Stimulated activated naive CD8-positive, alpha-beta T cell treated with anti-CD3 and anti-CD28 coated beads, Interleukin-15, Interleukin-2, amounts not matched to agents 100 U/mL and 50 U/mL, for 24 hours (primary cell): ENCODE data around the gene ZFY.

Source experiments
- ATAC-seq: fragments of 150-1000 bp; cut with Tn5 transposase; one replicate; pipeline ENCODE4 v1.10.0; 2021
- DNase-seq: peaks from one replicate; pipeline ENCODE4 v3.0.0; 2021

The ZFY gene

DNA sequence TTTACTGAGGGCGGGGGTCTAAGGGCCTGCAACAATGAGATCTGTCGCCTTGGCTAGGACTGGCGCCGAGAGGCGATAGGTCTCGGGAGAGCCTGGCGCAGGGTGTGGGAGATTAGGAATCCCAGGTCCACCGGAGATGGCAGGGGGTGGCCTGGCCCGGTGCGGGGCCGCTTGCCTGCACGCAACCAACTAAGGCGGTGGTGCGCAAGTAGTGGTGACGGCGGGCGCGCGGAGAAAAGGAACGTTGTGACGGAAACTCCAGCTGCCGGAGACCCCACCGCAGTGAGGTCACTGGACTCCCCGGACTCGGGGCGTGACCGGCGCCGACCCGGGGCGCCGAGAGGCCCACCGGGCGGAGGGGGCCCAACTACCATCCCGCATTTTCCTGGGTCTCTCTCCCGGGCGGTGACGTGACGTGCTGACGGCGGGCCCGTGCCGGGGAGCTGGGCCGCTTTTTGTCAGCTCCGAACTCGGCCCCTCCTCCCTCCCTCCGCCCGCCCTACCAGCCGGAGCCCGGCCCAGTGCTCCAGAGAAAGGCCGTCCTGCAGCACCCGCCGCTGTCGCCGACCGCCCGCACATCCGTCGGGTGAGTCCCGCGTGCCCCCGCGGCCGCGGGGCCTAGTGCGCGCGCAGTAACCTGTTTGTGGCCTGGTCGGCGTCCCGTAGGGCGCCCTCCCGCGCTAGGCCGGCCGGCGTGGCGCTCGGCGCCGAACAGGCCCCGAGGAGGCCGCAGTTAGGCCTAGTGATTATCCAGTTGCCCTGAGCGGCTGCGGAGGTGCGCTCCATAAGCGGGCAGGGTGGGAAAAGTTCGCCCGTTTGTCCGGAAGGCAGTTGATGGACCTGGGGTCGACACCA, at the start of gene ZFY:
ZFY (plus strand) TSS at position 521 of the 855 bp plus-strand sequence. CDS start 18,556 bp downstream, outside the sequence.
- ATAC-seq (peak; percentile 62), DNase-seq (peak; percentile 68)

DNA sequence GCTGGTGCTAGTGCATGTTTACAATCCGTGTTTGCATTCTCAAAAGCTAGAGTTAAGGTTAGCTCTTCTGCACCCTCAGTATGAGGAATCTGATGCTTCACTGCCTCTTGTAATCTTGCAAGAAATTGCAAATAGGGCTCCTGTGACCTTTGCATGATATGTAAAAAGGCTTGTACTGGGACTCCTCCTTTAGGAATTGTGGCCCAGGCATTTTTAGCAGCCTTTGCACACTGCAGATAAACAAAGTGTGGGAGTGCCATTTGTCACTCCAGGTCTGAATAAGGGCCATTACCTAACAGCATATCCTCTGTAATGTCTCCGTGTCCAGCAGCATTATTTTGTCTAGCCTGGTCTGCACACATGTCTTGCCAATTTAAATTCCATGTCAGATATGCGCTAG, 49.3 kb upstream of the ZFY start:
- no peak for ATAC-seq

DNA sequence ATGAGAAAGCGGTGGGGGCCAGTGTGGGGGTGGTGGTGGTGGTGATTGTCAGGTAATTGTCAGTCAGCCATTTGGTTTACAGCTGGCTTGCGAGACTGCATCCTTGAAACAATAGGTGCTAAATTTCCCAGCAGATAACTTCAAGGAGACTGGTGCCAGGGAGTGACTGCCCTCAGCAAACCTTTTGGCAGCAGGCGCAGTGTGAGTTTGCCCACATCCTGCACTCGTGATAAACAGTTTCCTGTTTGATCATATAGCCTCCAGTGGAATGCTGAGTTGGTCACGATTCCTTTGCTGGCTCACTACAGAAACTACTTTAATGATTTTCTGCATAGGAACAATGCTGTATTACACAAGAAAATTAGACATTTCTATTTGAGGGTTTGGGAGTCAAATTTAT, 47.8 kb upstream of the ZFY start:
- ATAC-seq (peak; percentile 15), DNase-seq (peak; percentile 14)

More for the DNA sequence above, 49.3 kb upstream of the ZFY start:
- no peak for DNase-seq

DNA sequence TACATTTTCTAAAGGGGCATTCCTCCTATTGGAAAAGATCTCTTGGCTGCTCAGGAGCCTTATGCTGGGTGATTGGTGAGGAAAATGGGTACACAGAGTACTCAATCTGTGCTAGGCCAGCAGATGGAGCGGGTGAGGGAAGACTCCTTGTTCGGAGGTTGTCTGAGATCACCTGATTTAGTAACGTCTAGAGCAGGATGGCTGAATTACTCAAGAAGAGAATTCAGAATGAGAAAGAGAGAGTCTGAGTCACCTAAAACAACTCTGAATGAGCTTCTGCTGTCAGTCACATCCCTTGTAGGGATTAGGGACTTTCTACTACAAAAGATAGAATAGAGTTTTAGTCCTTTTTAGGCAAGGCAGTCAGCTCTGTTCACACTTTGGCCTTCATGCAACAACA, 47.2 kb upstream of the ZFY start:
- ATAC-seq = peak; percentile 96

DNA sequence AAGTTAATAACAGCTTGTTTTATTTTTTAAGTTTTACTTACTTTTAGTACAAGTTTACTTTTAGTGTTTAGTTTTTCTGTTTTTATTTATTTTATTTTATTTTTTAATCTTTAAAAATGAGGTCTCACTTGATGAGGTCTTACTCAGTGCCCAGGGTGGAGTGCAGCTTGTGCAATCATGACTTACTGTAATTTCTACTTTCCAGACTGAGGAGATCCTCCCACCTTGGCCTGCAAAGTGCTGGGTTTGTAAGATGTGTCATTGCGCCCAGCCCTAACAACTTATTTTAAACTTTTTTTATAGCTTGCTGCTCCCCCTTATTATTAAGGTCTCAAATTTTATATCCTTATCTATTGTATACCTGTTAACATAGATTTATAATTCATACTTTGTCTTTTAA, 41.7 kb upstream of the ZFY start:
- ATAC-seq = no peak
- DNase-seq = no peak

More for the DNA sequence above, 47.2 kb upstream of the ZFY start:
- DNase-seq = no peak

DNA sequence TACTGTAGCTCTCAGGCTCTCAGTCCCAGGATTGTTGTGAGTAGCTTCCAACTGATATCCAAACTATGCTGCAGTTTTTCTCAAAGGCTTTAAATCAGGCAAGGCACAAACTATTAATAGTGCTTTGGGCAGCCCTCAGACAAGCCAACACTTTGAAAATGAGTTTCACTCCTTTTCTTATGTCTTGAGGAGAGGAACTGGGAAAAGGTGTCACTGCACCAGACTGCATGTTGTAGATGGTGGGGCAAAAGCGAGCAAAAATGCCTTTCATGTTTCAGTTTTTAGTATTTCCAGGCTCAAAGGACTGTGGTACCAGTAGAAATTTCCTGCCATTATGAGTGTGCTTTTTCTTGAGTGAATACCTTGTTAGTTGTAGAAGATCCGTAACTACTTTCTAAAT, 39.1 kb upstream of the ZFY start:
- no peak for DNase-seq
- ATAC-seq = no peak

DNA sequence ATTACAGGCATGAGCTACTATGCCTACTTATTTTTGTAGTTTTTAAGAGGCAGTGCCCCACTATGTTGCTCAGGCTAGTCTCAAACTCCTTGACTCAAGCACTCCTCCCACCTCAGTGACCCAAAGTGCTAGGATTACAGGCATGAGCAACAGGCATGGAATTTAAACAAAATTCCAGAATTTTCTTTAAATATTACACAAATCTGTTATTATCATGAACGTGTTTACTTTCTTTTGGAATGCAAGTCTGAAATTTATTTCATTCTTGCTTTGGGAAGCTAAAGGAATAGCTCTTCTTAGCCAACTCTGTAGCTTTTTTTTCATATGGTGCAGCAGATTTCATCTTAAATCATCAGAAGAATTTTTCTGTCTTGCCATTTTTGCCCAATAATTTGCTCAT, 27.8 kb upstream of the ZFY start:
- DNase-seq (no peak), ATAC-seq (no peak)

DNA sequence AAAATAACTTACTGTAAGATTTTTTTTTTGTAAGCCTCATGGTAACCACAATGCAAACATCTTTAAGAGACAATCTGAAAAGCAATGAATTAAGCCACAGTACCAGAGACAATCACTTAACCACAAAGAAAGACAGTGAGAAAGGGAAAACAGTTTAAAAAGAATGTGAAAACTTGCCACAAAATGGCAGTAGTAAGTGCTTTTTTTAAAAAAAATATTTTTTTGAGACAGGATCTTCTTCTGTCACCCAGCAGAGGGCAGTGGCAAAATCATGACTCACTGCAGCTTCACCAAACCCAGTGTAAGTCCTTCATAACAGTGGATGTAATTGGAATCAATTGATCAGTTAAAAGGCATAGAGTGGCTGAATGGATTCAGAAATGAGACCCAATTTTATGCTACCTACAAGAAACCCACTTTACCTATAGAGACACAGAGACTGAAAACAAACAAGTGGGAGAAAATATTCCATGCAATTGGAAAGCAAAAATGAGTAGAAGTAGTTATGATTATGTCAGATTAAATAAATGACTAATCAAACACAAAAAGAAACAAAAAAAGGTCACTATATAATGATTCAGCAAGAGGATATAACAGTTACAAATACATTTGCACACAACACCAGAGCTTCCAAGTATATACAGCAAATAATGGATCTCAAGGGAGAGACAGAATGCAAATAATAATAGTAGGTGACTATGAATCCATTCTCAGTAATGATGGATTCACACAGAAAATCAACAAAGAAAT, 21.9 kb upstream of the ZFY start:
- DNase-seq = peak; percentile 14
- ATAC-seq = peak; percentile 49

DNA sequence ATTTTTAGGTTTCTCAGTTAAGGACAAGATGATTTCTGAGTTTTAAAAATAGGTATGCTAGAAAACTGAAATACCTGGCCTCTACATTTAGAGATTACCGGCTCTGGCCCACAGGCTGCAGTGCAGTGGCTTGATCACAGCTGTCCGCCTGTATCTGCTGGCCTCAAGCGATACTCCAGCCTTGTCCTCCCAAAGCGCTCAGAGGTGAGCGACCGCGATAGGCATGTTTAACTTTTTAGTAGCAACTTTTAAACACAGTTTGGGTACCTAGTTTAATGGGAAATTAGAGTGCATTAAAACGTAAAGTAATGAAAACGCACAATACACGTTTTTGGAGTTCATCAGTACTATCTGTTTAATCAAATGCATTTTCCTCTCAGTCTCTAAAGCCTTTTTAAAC, 1.1 kb upstream of the ZFY start:
- no peak for DNase-seq

DNA sequence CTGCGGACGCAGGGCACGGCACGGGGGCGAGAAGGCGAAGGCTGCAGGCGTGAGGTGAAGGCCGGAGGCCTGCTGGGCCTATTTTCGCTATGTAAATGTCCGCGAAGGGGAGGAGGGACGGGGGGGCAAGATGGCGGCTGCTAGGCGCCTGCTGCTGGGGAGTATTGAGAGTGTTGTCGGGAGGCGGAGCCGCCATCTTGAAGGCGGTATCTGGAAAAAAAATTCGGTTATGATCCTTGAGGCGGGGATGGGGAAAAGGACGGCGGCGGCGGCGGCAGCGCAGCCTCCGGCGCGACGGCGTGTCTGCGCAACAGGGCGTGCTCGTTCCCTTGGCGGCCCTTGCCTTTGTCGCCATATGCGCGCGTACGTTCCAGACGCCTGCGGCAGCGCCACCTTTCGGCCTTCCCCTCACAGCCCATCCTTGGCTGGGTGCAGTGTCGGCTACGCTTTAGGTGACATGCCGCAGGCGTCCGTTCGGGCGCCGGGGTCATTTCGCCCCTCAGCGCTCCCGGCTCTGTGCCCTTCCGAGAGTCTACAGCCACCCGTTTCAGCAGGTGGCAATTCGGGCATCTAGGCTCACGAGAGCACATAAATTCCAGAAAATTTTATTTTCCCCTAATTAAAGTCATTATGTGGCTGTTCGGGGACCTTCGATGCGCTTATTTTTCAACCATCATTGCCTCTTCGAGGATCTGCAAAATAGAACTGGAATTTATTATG, 695 bp downstream of the ZFY start:
- peak; percentile 84 for DNase-seq
- peak; percentile 90 for ATAC-seq

More for the DNA sequence above, 1.1 kb upstream of the ZFY start:
- no peak for ATAC-seq

DNA sequence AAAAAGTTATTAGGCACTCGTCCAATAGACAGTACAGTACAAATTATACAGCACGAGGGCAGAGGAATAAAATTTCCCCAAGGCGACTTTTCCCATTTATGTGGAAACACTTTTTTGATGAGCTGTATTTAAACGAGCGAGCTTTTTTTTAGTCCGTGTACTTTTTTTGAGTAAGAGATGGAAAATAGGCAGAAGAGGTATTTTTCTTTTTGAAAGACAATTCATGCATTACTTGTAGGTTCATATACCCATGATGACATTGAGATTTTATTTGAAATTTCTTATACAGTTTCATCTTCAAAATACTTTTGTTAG, 1.2 kb downstream of the ZFY start:
- DNase-seq (no peak), ATAC-seq (no peak)

DNA sequence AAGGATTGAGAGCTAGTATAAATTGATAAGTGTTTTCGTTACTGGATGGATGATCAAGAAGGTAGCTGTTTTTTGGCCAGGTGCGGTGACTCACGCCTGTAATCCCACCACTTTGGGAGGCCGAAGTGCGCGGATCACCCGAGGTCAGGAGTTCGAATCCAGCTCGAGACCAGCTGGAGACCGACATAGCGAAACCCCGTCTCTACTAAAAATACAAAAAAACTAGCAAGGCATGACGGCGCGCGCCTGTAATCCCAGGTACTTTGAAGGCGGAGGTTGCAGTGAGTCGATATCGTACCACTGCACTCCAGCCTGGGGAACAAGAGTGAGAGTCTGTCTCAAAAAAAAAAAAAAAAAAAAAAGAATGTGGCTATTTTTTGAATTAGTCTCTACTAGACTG, 2.0 kb downstream of the ZFY start:
- DNase-seq = no peak

DNA sequence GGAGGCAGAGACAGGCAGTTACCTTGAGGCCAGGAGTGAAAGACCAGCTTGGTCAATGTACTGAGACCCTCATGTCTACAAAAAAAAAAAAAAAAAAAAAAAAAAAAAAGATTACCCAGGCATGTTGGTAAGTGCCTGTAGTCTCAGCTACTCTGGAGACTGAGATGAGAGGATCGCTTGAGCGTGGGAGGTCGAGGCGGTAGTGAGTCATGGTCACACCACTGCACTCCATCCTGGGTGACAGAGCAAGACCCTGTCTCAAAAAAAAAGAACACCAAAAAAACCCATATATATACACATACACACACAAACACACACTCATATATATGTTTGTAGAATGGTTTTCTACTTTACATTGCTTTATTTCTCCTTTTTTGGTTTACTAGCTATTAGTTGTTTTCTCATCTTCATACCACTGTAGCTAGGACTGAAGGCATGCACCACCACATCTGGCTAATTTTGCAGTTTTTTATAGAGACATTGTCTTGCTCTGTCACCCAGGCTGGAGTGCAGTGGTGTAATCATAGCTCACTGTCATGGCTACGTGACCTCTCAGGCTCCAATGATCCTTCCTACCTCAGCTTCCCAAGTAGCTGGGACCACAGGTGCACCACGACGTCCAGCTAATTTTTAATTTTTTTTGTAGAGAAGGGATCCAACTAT, 14.5 kb downstream of the ZFY start:
- peak; percentile 38 for DNase-seq
- peak; percentile 90 for ATAC-seq

More for the DNA sequence above, 2.0 kb downstream of the ZFY start:
- no peak for ATAC-seq

DNA sequence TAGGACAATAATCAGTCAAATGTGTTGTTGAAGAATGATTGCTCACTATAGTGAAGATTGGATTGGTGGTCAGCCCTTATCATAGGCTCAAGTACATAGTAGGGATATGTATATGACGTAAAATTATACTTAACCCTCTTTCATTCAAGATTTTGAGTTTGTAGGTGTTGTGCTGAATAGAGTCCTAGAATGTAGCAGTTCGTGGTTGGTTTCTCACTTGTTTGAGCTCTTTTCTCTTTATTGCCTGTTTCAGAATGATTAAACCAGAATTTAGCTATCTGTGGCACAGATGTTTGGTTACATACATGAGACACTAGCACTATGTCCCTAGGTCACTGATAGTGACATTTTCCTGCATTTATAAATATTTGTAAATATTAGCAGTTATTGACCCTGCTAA, 15.5 kb downstream of the ZFY start:
- no peak for DNase-seq
- peak; percentile 52 for ATAC-seq

DNA sequence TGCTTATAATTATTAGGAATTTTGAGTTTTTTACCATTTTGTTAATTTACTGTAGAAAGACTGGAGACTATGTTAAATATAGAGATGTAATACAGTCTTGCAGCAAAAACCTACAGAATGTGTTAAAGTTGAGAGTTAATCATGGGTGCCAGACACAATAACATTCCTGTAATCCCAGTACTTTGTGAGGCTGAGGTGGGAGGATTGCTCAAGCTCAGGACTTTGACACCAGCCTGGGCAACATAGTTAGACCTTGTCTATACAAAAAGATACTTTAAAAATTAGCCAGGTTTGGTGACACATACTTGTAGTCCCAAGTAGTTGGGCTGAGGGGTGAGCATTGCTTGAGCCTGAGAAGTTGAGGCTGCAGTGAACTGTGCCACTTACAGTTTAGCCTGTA, 17.7 kb downstream of the ZFY start:
- ATAC-seq (no peak), DNase-seq (no peak)

DNA sequence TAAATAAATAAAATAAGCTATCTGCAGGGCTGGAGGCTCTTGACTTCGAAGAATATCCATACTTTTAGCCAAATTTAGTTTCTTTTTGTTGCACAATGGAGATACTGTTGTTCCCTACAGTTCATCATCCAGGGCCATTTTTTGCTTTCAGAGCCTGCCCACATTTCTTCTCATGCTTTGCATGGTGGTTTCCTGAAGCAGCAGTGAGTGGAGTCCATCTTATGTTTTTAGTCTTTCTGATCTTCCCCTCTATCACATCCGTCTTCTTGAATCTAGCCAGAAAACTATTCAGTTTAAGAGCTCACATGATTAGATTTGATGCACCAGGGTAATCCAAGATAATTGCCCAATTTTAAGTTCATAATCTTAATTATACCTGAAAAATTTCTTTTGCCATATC, 19.6 kb downstream of the ZFY start:
- ATAC-seq = no peak

DNA sequence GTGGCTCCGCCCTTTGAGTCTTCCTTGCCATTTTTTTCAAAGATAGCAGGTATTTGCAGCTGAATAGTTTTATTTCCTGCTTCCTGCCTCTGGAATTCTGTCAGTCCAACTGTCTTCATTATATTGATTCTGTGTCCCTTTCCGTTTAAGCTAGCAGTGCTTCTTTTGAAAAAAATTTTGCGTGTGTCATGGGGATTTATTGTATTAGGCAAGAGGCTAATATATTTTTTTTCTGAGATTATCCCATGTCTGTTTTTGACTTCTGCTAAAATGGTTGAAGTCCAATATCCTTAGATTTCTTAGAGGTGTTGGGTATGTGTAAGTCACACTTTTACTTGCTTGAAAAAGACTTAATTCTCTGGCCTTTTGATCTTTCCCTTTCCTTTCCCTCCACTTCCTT, 20.4 kb downstream of the ZFY start:
- no peak for DNase-seq
- no peak for ATAC-seq

More for the DNA sequence above, 19.6 kb downstream of the ZFY start:
- DNase-seq = no peak

DNA sequence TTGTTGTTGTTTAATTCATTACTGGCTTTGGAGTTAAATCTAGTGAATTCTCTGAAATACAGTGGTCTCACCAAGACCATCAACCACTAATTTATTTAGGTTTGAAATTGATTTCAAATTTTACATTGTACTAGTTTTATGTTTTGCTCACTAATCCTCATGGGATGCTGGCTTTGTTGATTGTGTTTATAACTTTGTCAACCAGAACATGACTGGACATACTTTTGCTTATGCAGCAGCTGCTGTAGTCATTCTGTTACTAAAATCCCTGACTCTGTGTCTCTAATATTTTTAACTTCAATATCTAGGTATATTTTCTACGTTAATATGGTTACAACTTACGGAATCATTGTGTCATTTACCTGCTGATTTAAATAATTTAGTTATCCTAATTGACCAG, 26.9 kb downstream of the ZFY start:
- DNase-seq (no peak), ATAC-seq (no peak)

DNA sequence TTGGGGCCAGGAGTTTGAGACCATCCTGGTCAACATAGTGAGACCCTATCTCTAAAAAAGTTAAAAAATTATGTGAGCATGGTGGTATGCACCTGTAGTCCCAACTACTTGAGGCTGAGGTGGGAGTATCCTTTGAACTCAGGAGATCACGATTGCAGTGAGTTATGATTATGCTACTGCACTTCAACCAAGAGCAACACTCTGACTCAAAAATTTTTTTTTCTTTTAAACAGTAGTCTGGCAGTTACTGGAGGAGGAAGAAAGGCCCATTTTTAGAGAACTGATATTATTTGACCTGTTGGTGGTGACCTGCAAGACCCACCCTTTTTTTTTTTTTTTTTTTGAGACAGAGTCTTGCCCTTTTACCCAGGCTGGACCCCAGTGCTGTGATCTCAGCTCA, 29.6 kb downstream of the ZFY start:
- DNase-seq (no peak), ATAC-seq (no peak)

DNA sequence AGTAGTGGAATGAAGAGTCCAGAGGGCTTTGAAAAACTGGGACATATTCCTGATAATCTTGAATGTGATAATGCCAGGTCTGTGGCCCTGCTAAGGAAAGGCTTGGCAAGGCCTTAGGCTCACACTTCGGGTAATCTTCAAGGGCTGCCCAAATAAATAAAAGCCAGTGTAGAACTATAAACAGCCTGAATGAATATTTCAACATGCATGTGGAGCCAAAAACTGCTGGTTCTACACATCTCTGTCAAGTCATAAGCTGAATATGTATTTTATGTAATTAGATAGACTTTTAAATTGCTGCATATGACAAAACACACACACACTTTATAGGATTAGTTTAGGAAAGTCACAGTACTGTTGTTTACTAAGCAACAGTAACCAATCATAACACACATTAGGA, 30.4 kb downstream of the ZFY start:
- ATAC-seq = no peak

DNA sequence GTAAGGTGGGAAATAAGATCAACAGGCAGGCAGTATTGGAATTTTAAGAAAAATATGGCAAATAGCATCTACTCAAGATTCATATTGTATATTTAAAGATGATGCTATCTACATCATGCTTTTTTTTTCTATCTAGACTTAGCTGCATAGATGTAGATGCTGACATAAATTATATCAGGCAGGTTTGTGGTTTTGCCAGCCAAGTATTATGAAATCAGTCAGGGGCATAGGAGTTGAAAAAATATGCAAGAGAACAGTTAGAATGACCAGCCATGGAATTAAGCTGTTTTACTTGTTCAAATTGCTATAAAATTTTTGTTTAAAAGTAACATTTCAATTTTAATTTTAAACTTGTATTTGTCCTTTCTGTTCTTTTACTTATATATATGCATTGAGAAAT, 34.4 kb downstream of the ZFY start:
- ATAC-seq = no peak

More for the DNA sequence above, 30.4 kb downstream of the ZFY start:
- no peak for DNase-seq

DNA sequence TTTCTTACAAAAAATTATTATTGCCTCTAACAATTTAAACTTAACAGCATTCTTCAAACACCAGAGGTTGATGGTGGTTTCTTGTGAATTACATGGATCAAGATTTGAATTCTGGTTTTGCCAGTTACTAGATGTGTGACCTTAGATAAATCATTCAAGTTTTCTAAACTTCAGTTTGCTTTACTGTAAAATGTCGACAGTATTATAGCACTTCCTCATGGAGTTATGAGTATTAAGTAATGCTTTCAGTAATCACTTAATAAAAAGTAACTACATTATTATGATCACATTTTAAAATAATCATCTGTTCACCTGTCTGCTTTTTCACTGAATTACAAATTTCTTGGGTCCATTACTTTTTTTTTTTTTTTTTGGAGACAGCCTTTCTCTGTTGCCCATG, 37.5 kb downstream of the ZFY start:
- DNase-seq (no peak), ATAC-seq (no peak)

More for the DNA sequence above, 34.4 kb downstream of the ZFY start:
- DNase-seq = no peak
